Activated T-cell treated with anti-CD3 and anti-CD28 coated beads for 1 hour (primary cell): ENCODE results near the gene SH3BP5L.

Experiments
- DNase-seq: peaks from one replicate; pipeline ENCODE4 v3.0.0-alpha.2; 2020; ENCODE audit warnings: low read depth

The SH3BP5L gene

GRCh38 chr1:248776991-248777390 is 48.7 kb downstream of the SH3BP5L start:
- DNase-seq, result no peak

GRCh38 chr1:248775441-248775840 is 50.3 kb downstream of the SH3BP5L start:
- DNase-seq, result no peak
